HG03457 (cell line): Measurements from ENCODE around the gene ARID2.

ENCODE experiments used
- ATAC-seq: cut with Tn5 transposase; IDR thresholded peaks from one replicate; pipeline ENCODE4 v1.9.1; 2021; ENCODE audit warnings: moderate number of reproducible peaks; ENCODE audit not compliant: unreplicated experiment

ARID2 gene

DNA sequence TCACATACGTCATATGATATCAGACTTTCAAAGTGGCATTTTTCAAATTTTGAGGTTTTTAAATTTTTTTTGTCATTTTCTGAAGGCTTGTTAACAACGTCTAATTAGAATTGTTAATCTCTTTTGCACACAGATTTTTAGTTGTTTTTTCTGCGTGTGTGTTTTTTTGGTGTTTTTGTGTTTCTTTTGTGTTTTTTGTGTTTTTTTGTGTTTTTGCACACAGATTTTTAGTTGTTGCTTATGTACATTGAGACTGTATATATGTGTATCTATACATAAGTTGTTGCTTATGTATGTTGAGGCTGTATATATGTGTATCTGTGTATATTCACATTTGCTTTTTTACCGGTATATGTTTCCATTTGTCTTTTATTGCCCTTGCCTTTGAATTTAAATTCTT lies 30.8 kb downstream of the ARID2 start:
- no peak for ATAC-seq

DNA sequence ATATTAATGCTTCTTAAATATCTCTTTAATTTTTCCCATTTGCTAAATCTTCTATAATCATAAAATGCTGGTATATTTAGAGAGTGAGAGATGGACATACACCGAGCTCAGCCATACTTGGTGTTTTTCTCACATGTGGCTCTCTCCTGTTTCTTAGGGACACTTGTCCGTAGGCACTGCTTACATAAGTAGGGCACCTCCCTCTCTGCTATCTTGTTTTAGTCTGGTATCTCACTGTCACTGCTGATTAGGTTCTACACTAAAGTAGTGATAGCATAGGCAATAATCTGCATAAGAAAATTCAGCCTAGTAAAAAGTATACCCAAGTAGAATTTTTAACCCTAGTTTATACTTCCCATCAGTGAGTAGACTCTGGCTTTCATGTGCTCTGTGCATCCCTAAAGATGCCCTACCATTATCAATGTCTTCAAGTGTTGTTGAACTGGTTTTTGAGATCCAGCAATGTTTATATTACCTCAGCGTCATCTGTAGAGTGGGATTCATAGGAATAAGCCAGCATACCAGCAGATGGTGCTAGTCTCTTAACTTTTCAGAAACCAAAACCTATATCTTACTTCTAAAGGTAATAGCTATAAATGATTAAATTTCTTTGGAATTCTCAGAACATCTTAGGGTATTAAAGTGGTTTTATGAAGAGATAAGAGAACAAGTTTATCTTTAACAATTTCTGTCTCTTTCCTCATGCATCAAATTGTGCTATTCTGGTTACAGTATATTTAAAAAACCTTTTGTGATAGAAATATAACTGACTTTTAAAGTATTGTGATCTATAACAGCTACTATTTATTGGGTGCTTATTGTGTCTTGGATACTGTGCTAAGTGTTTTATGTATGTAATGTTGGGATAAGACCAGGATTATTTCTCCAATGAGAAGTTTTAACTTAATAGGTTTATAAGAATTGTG lies 32.9 kb downstream of the ARID2 start:
- no peak for ATAC-seq

DNA sequence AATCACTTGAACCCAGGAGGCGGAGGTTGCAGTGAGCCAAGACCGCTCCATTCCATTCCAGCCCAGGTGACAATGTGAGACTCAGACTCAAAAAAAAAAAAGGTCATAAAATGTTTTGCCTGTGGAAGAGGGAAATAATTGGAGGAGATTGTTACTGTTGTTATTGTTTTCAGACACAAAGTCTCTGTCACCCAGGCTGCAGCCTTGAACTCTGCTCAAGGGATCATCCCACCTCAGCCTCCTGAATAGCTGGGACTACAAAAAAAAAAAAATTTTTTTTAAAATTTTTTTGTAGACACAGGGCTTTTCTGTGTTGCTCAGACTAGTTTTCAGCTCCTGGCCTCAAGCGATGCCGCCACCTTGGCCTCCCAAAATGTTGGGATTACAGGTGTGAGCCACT lies 33.9 kb downstream of the ARID2 start:
- ATAC-seq: no peak

DNA sequence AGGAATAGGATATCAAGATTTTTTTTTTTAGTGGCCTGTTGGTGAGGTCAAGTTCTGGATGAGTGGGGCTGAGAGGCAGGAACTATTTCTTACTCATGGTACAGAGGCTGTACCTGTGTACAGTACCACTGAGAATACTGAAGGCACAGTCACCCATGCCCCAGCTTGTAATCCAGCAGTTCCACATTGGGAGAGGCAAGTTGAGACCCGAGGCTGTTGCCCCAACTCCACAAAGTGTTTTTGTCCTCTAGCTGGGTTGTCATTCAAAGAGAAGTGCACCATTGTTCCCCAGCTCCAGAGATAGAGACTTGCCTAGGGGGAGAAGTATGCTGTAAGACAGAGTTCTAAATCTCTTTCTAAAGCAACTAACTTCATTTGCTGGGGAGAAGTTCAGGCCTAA lies 38.7 kb downstream of the ARID2 start:
- ATAC-seq: no peak

DNA sequence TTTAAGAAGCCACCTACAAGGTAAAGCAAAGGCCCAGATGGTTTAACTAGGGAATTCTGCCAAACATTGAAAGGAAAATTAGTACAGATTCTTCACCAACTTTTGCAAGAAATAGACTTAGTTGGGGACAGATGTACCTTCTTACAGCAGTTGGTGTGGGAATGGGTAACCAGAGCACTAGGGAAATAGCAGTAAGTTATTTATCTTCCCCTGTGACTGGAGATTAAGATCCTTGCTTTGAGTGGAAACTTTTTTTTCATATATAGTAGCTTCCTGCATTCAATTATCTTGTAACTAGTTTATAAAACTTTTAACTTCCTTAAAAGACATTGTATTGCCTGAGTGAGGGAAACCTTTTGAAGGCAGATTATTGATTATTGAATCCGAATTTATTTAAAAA lies 44.2 kb downstream of the ARID2 start:
- no peak for ATAC-seq

DNA sequence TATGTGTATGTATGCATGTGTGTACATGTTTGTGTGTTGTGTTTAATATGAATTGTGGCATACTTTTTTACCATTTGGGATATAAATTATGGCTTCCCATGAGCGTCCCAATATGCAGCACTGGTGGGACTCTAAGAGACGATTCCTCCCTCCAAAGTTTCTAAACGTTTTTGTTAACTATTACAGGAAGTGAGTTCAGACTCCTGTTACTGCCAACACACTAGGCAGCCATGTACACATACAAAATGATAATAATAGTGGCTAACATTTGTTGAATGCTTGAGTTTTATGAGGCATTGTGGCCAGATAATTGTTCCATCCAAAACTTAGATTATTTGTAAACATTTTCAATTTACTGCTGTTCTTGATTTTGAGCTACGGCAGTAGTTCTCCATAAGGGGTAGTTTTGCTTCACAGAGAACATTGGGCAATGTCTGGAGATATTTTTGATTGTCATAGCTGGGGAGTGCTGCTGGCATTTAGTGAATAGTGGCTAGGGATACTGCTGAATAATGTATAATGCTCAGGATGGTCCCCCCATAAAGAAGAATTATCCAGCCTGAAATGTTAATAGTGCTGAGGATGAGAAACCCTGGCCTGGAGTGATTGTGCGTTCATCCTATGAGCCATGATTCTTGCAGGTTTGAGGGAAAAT lies 45.1 kb downstream of the ARID2 start:
- no peak for ATAC-seq

DNA sequence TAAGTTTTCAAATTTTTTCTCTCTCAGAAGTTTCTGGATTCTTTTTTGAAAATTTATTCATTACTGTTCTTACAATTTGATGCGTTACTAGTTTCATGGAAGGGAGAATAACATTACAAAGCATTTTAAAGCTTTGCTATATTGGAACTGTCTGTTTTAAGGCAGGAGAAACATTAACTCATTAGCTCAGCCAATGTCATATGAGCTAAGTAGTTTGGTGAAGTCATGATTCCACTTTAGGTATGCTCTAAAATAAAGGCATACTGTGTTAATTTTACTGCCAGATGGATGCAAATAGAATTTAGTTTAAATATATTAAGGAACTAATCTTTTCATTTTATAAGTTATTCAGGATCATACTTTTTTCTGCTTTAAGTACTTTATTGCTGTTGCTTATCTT lies 46.0 kb downstream of the ARID2 start:
- ATAC-seq: no peak

DNA sequence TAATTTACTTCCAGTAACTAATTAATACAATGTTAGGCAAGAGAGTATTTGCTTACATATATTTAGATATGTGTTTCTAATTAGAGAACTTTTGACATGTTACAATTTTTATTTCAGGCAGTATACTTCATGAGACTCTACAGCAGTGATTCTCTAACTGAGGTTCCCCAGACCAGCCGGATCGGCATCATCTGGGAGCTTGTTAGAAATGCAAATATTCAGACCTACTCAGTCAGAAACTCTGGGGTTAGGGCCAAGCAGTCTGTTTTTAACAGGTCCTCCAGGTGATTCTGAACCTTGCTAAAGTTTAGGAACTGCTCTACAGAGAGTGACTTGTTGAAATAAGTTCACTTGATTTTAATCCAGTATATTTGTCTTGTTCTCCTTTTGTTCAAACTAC lies 46.5 kb downstream of the ARID2 start:
- no peak for ATAC-seq

DNA sequence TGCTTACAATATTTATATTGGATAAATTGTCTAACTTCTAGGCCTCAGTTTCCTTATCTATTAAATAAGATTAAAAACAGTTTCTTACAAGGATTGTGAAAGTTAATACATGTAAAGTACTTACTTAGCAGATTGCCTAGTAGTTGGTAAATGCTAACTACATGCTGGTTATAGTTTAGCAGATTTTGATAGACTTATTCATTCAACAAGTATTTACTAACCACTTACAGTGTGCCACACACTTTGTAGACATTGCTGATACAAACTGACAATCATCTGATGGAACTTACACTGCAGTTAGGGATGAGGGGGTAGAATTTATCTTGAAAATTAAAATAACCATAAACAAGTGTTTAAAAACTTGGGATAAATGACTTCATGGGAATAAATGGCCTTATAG lies 50.4 kb downstream of the ARID2 start:
- no peak for ATAC-seq

DNA sequence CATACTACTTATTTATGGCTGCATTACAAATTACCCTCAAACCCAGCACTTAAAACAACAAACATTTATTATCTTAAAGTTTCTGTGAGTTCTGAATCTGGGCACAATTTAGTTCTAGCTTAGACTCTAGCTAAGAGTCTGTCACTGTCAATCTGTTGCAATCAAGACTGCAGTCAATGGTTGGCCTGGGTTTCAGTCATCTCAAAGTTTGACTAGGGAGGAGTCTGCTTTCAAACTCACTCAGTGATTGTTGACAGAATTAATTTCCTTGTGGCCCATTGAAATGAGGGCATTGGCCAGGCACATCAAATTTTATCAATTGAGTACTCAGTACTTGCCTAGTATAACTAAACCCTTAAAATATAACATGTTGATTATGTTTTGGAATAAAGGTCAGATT lies 51.6 kb downstream of the ARID2 start:
- ATAC-seq: no peak

DNA sequence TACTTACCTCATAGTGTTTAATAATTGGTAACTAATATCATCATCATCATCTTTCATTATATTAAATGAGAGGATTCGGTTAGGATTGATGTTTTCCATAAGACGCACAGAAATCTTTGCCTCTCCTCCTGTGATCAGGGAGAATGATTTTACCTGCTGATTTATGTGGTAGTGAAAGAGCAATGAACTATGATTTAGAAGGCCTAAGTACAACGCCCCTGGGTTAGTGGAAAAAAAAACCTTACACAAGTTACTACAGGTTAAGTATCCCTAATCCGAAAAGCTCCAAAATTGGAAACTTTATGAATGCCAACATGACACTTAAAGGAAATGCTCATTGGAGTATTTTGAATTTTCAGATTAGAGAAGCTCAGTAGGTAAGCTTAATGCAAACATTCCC lies 55.8 kb downstream of the ARID2 start:
- no peak for ATAC-seq

DNA sequence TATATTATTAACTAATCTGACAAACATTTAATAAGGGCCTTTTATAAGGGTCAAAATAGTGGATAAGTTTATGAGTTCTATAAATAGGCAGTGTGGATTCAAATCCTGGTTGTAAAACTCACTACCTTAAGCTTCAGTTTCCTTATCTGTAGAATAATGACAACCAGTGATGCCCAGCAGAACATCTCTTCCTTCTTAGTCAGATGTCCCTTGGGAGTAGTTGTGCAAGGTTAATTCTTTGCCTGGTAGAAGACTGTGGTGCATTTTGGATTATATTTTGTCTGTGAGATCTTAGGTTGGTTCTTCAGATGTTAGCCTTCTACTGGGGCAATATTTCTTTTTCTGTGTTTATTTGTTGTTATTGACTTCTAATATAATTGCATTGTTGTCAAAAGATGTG lies 59.5 kb downstream of the ARID2 start:
- ATAC-seq: no peak

DNA sequence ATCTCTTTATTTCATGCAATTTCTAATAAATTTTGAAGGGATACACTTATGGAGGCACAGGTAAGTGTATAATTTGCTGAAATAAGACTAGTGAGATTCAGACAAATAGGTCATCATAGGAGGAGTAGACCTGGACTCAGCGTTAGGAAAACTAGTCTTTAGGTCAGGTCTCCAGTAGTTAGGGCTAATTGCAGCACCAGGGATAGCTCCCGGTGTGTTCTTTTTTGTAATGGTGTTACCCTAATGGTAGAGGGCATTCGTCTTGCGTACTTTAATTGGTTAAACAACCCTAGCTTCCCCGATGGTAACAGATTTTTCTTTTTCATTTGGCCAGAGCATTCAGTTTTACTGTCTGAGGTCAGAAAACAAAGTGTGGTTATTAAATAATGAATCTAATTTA lies 64.9 kb downstream of the ARID2 start:
- ATAC-seq: no peak

DNA sequence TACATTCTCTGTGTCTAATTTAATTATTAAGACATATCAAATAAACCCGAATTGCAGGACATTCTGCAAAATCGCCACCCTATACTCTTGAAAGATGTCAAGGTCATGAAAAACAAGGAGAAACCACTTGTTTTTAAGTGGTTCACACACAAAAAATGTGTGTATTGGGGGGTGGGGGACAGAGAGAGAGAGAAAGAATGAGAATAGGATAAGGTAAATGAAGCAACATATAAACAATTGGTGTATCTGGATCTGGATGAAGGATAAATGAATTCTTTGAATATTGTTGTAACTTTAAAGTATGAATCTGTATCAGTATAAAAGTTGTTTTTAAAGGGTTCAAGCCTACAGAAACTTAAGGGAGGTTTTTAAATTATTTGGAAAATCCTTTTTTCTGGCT lies 72.1 kb downstream of the ARID2 start:
- no peak for ATAC-seq

DNA sequence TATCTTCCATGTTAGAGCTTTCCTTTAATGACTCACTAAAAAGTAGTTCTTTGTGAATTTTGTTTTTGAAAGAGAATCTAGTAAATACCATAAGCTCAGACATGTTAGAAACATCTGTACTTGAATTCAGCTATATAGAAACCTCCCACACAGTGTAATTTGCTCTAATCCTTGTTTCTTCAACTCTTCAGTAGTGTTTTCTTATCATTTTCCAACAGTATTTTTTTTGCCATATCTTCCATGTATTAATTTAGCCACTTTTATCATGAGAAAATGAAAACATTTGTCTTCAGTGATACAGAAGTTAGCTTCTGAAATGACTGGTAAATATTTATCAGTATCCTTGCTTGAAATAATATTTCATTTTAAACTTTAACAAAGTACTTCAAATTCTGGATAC lies 73.6 kb downstream of the ARID2 start:
- no peak for ATAC-seq

DNA sequence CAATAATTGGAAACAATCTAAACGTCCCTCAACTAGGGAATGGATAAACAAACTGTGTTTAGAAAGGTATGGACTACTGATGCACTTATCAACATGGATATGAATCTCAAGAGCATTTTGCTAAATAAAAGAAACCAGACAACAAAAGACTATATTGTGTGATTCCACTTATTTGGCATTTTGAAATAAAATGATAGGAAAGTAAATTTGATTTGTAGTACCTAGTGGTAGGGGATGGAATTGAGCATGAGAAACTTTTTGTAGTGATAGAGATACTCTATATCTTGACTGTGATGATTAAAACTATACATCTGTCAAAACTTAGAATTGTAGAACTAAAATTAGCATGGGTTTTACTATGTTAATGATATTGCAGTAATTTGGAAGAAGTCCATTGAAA lies 87.1 kb downstream of the ARID2 start:
- no peak for ATAC-seq

DNA sequence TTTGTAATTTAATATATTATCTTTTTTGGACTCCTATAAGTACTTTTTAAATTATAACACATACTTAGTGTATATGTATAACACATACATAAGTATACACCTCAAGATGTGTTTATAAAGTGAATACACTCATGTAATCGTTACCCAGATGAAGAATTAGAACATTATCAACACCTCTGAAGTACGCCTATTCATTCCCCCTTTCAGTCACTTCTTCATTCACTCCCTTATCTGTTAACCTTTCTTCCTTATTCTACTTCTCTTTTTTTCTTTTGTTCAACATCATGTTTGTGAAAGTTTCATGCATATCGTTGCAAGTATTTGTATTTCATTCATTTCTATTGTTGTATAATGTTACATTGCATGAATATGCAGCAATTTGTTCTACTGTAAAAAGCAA lies 98.5 kb downstream of the ARID2 start:
- no peak for ATAC-seq

DNA sequence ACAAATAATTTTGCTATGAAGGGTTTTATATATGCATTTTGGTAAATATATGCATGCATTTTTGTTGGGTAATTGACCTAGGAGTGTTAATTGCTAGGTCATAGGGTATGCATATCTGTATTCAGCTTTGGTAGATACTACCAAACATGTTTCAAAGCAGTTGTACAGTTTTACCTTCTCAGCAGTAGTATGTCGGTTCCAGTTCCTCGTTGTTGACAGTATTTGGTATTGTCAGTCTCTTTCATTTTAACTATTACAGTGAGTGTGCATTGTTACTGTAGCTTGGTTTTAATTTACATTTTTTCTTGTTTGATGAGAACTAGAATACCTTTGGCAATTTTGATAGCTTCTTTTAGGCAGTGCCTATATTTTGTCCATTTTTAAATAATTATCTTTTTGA lies 98.9 kb downstream of the ARID2 start:
- no peak for ATAC-seq

DNA sequence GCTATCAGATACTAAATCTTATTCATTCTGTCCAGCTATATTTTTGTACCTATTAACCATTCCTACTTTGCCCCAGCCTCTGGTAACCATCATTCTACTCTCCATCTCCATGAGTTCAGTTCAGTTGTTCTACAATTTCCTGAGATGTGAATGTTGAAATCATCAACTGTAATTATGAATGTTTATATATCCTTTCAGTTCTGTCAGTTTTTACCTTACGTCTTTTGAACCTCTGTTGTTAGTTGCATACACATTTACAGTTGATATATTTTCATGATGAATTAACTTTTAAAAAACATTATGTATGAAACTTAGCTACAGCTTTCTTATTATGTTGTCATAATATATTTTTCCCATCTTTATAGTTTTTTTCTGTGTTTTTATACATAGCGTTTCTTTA lies 102.1 kb downstream of the ARID2 start:
- ATAC-seq: no peak

DNA sequence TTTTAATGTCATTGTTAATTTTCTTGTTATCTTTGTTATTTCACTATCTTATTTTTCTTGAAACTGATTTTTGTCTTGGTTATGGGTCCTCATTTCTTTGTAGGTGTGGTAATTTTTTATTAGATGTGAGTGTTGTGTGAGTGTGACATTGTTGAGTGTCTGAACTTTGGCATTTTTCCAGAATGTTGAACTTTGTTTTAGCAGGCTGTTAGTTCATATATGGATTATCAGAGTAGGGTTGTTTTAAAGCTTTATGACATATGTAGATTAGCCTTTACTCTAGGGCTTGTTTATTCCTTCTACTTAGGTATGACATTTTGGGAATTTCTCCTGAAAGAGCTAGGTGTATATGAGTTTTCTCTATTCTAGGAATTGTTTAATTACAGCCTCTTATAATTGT lies 103.9 kb downstream of the ARID2 start:
- ATAC-seq: no peak

DNA sequence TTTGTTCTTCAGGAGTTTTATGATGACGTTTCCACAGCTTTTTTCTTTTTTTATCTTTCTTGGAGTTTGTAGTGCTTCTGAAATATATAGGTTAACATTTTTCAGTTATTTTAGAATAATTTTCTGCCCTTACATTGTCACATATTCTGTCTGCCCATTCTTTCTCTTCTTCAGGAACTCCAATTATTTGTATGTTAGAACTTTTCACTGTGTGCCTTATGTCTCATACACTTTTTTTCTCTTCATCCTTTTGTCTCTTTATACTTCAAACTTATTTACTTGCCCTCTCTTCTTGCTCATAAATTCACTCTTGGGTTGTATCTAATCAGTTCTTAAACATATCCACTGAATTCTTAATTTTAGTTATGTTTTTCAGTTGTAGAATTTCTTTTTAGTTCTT lies 105.3 kb downstream of the ARID2 start:
- no peak for ATAC-seq

DNA sequence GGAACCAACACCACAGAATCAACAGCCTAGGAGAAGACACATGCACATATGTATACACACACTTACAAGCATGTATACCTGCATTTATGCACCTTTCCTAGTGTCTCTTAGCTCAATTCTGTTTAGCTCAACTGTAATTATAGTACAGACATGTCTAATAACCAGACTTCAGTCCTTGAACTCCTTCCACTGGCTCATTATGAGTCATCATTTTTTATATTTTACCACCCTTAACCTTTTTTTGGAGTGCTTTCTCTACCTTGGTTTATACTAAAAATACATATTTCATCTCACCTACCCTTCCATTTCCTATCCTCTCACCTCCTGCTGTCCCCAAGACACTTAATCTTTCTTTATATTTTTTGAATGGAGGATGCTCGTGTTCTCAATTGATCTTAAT lies 110.4 kb downstream of the ARID2 start:
- ATAC-seq: no peak

DNA sequence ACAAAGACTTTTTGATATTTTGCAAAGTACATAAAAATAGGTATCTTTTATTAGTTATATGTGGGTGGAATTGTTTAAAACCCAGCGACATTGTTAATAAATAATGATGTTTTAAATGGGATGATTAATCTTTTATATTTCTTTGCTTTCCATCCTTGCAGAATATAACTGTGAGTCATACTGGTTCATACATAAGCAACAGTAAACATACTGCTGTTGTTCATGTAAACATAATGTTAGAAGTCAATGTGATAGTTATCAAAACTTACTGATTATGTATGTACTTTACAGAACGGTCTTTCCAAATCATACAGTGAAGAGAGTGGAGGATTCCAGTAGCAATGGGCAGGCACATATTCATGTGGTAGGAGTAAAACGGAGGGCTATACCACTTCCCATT lies 119.8 kb downstream of the ARID2 start:
- no peak for ATAC-seq
